SK-N-SH treated with all-trans-retinoic acid at 6 μM for 48 hours (cell line): ENCODE measurements around the gene SLC22A17.
"Not testable (repeated sequence)": the region's sequence is repeated elsewhere in the genome, so short reads cannot be mapped to it uniquely, and the experiment has no call there.

Source experiments
- ATAC-seq: fragments of 200-7000 bp; cut with Tn5 transposase; 3 replicates; pipeline ENCODE4 v1.9.1; 2020; ENCODE audit warnings: mild to moderate bottlenecking, moderate library complexity
- ARNTL ChIP-seq: fragments of 450-650 bp; formaldehyde crosslinking; IDR thresholded peaks from 2 replicates; pipeline ENCODE4 v1.5.0; 2020; ENCODE audit warnings: low read depth, mild to moderate bottlenecking, moderate library complexity, borderline replicate concordance
- BACH2 ChIP-seq: fragments of 250-450 bp; sonication (Bioruptor Pico); IDR thresholded peaks from 2 replicates; pipeline ENCODE4 v1.9.0; 2021; ENCODE audit warnings: mild to moderate bottlenecking, borderline replicate concordance
- CREB5 ChIP-seq: fragments of 250-450 bp; sonication (Bioruptor Pico); IDR thresholded peaks from 2 replicates; pipeline ENCODE4 v1.5.1; 2020; ENCODE audit warnings: low read depth, mild to moderate bottlenecking, moderate library complexity
- CSDC2 ChIP-seq: fragments of 250-450 bp; sonication (Bioruptor Pico); IDR thresholded peaks from 2 replicates; pipeline ENCODE4 v1.5.0; 2020; ENCODE audit warnings: mild to moderate bottlenecking, moderate library complexity
- CSRNP3 ChIP-seq: fragments of 250-450 bp; sonication (Bioruptor Pico); IDR thresholded peaks from 2 replicates; pipeline ENCODE4 v1.5.1; 2021; ENCODE audit warnings: mild to moderate bottlenecking, moderate library complexity
- ESRRG ChIP-seq: fragments of 250-450 bp; sonication (Bioruptor Pico); IDR thresholded peaks from 2 replicates; pipeline ENCODE4 v1.6.1; 2021; ENCODE audit warnings: mild to moderate bottlenecking
- GLIS3 ChIP-seq: fragments of 250-450 bp; sonication (Bioruptor Pico); IDR thresholded peaks from 2 replicates; pipeline ENCODE4 v1.5.0; 2020; ENCODE audit warnings: mild to moderate bottlenecking, moderate library complexity
- ISL1 ChIP-seq: fragments of 250-450 bp; sonication (Bioruptor Pico); IDR thresholded peaks from 2 replicates; pipeline ENCODE4 v2.1.2; 2022; ENCODE audit warnings: mild to moderate bottlenecking, moderate library complexity
- OSR1 ChIP-seq: fragments of 250-450 bp; sonication (Bioruptor Pico); IDR thresholded peaks from 2 replicates; pipeline ENCODE4 v1.8.0; 2022; ENCODE audit warnings: moderate library complexity, mild to moderate bottlenecking, inconsistent platforms
- PATZ1 ChIP-seq: fragments of 250-450 bp; sonication (Bioruptor Pico); IDR thresholded peaks from 2 replicates; pipeline ENCODE4 v1.8.0; 2020; ENCODE audit warnings: mild to moderate bottlenecking, moderate library complexity, borderline replicate concordance
- POU6F1 ChIP-seq: fragments of 250-450 bp; sonication (Bioruptor Pico); IDR thresholded peaks from 2 replicates; pipeline ENCODE4 v1.8.0; 2021; ENCODE audit warnings: low read depth, mild to moderate bottlenecking, moderate library complexity, borderline replicate concordance
- PPARA ChIP-seq: fragments of 250-450 bp; sonication (Bioruptor Pico); IDR thresholded peaks from 2 replicates; pipeline ENCODE4 v1.5.0; 2020; ENCODE audit warnings: mild to moderate bottlenecking, borderline replicate concordance
- RARB ChIP-seq: fragments of 250-450 bp; sonication (Bioruptor Pico); IDR thresholded peaks from 2 replicates; pipeline ENCODE4 v1.8.0; 2021; ENCODE audit warnings: mild to moderate bottlenecking, moderate library complexity
- TCF4 ChIP-seq: fragments of 250-450 bp; sonication (Bioruptor Pico); IDR thresholded peaks from 2 replicates; pipeline ENCODE4 v1.8.0; 2021; ENCODE audit warnings: mild to moderate bottlenecking, moderate library complexity, borderline replicate concordance
- TOX ChIP-seq: fragments of 250-450 bp; sonication (Bioruptor Pico); IDR thresholded peaks from 2 replicates; pipeline ENCODE4 v1.8.0; 2021; ENCODE audit warnings: mild to moderate bottlenecking, moderate library complexity, borderline replicate concordance
- TSHZ2 ChIP-seq: fragments of 250-450 bp; sonication (Bioruptor Pico); IDR thresholded peaks from 2 replicates; pipeline ENCODE4 v1.5.0; 2020; ENCODE audit warnings: mild to moderate bottlenecking, moderate library complexity
- ZC3H10 ChIP-seq: fragments of 250-450 bp; sonication (Bioruptor Pico); IDR thresholded peaks from 2 replicates; pipeline ENCODE4 v1.5.1; 2021; ENCODE audit warnings: mild to moderate bottlenecking, moderate library complexity
- ZFP3 ChIP-seq: fragments of 250-450 bp; sonication (Bioruptor Pico); IDR thresholded peaks from 2 replicates; pipeline ENCODE4 v1.5.0; 2020; ENCODE audit warnings: mild to moderate bottlenecking, moderate library complexity
- ZFP30 ChIP-seq: fragments of 450-650 bp; formaldehyde crosslinking; IDR thresholded peaks from 2 replicates; pipeline ENCODE4 v1.5.0; 2022; ENCODE audit warnings: mild to moderate bottlenecking, moderate library complexity
- ZNF565 ChIP-seq: fragments of 450-650 bp; formaldehyde crosslinking; conservative IDR thresholded peaks from 2 replicates; pipeline ENCODE4 v1.5.0; 2020; ENCODE audit warnings: low read depth, mild to moderate bottlenecking, moderate library complexity
- ZNF8 ChIP-seq: fragments of 450-650 bp; formaldehyde crosslinking; IDR thresholded peaks from 2 replicates; pipeline ENCODE4 v1.5.0; 2020; ENCODE audit warnings: mild to moderate bottlenecking, moderate library complexity

Gene SLC22A17

GRCh38 chr14:23327947-23328744 lies 24.5 kb downstream of the SLC22A17 start:
- ATAC-seq: peak; percentile 91
- TF ChIP-seq BACH2: no peak
- no peak for TF ChIP-seq ZC3H10 (CRISPR knock-in tag)

- TF ChIP-seq RARB (CRISPR knock-in tag): no peak
- no peak for TF ChIP-seq ZC3H10 (CRISPR knock-in tag)
- TF ChIP-seq CREB5 (CRISPR knock-in tag): peak; percentile 52; the same call in 1 of the 2 replicates
- TF ChIP-seq ESRRG (CRISPR knock-in tag): 0 out of 2 replicates have a peak, but pooled peaks have one; percentile 22
- TF ChIP-seq ISL1 (CRISPR knock-in tag): no peak
- TF ChIP-seq BACH2: no peak
- TF ChIP-seq CSRNP3: no peak
- TF ChIP-seq PPARA (CRISPR knock-in tag): no peak
- no peak for TF ChIP-seq OSR1
- TF ChIP-seq ARNTL (CRISPR knock-in tag): no peak
- TF ChIP-seq TSHZ2: no peak
- TF ChIP-seq TOX (CRISPR knock-in tag): no peak; the same call in 1 of the 2 replicates
- 0 out of 2 replicates have a peak, but pooled peaks have one; percentile 7 for TF ChIP-seq PATZ1 (CRISPR knock-in tag)
- TF ChIP-seq ZNF565: no peak
- peak; percentile 15 for ATAC-seq
Observed at GRCh38 chr14:23326491-23327332, 26.0 kb downstream of the SLC22A17 start.

GRCh38 chr14:23325746-23326145 lies 26.9 kb downstream of the SLC22A17 start:
- not testable (repeated sequence) for ATAC-seq

GRCh38 chr14:23324993-23325392 lies 27.7 kb downstream of the SLC22A17 start:
- ATAC-seq: no peak
- TF ChIP-seq ZFP30 (no peak), TSHZ2 (no peak), TCF4 (no peak), POU6F1 (CRISPR knock-in tag) (no peak), GLIS3 (CRISPR knock-in tag) (no peak), ISL1 (CRISPR knock-in tag) (no peak), CSRNP3 (no peak), ZFP3 (CRISPR knock-in tag) (no peak), ZNF8 (no peak), RARB (CRISPR knock-in tag) (no peak), ZC3H10 (CRISPR knock-in tag) (no peak), CSDC2 (CRISPR knock-in tag) (no peak)
